ENCODE measurements around the gene TERB1.

DNA sequence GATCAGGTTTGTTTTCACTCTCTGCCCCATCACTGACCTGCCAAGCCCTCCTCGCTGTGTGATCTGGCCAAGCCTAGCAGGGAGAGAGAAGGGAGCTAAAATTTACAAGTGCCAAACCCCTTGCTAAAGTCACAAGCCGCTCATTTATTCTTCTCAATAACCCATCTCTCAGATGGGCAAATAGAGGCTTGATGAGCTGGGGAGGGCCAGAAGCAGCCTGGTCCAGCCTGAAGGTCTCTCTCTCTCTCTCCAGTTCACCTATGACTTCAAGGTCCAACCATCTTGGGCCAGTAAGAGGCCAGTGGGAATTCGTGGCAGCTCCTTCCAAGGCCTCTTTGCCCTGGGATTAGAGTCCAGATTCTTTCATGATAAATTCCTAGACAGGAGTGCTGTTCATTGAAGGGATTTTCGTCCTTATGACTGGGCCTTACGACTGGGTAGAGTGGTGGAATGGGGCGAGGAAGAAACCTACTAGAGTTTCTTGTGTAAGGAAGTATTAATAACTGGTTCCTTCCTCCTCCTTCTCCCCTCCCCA lies 46.2 kb upstream of the TERB1 start:
- TF ChIP-seq POLR2A (IDR thresholded peaks at IDR 0.05) = no peak
- no peak for TF ChIP-seq CTCF (IDR thresholded peaks at IDR 0.05)
